GM23248 (cell line): ENCODE data around the gene SYNDIG1.

Experiments
- EZH2 ChIP-seq: fragments of 200-600 bp; sonication (generic); IDR thresholded peaks from 2 replicates; pipeline ENCODE4 v1.6.1; 2018; ENCODE audit warnings: antibody characterized with exemption, mild to moderate bottlenecking; ENCODE audit not compliant: insufficient read depth, poor library complexity, severe bottlenecking
- EZH2phosphoT487 ChIP-seq: fragments of 200-600 bp; sonication (generic); IDR thresholded peaks from 2 replicates; pipeline ENCODE4 v1.6.1; 2018; ENCODE audit warnings: antibody characterized with exemption, moderate library complexity, mild to moderate bottlenecking, low read depth; ENCODE audit not compliant: insufficient read depth

- TF ChIP-seq EZH2phosphoT487 (no peak), EZH2 (no peak)
These were observed 20.3 kb downstream of the SYNDIG1 start for GRCh38 chr20:24489631-24490260.
